Measurements from ENCODE around the gene PRDM2.

The PRDM2 gene

DNA sequence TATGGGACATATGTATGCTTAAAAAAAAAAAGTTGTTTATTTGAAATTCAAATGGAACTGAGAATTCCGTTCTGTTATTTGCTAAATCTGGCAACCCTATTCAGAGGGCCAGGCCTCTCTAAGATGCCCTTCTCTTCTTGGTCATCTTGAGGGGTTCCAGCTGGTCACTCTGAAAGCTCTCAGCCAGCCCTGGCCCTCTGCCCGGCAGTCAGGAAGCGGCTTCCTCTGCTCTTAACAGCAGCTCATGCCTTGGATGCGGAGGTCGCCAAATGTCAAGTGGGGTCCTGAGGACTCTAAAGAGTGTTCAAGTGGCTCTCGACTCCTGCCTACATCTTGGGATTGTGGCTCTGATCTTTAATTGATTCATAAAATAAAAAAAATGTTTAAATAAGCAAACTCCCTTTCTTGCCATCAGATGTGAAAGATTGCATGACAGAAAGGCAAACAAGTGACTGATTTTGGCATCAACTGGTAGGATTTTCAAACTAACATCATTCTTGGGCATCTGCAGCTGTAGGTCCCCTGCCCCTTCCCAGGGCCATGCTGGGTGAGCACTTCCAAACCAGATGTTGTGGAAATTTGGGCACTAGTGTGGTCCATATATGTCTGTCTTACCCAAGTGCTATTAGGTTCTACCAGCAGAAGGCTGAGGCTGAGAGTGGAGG, 130.8 kb downstream of the PRDM2 start:
- Histone ChIP-seq H4K20me1 (no peaks in the 10 kb centered on the region), H3K9ac (no peak overlapping the region), H3K4me2 (no peak overlapping the region), H3K4me3 (no peak overlapping the region), H3K36me3 (no peaks in the 10 kb centered on the region), H3K9me3 (no peaks in the 10 kb centered on the region), H3K4me1 (no peaks in the 10 kb centered on the region), H3K27ac (no peak overlapping the region), H3K27me3 (no peaks in the 10 kb centered on the region)
- no peak for TF ChIP-seq Cebpa-rat (IDR thresholded peaks at IDR 0.05)

DNA sequence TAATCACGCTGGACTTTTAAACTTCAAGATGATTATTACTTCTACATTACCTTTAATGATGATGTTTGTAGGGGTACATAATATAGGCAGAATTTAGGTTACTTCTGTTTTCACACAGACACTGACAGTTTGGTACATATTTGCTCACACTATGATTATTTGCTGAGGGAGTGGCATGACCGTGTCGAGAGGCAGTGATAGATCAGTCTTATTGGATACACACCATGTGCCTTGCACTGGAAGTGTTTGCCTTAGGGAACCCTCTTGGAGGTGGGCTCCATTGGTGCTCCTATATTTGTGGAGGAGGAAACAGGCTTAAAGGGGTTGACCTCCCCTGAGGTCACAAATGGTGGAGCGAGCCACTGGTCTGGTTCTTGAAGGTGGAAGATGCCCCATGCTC, 132.1 kb downstream of the PRDM2 start:
- Histone ChIP-seq H3K27ac (no peak overlapping the region), H4K20me1 (no peaks in the 10 kb centered on the region), H3K4me2 (no peak overlapping the region), H3K27me3 (no peaks in the 10 kb centered on the region), H3K36me3 (no peaks in the 10 kb centered on the region), H3K9me3 (no peaks in the 10 kb centered on the region), H3K9ac (no peak overlapping the region), H3K4me1 (no peaks in the 10 kb centered on the region), H3K4me3 (no peak overlapping the region)
- TF ChIP-seq Cebpa-rat (IDR thresholded peaks at IDR 0.05): no peak

DNA sequence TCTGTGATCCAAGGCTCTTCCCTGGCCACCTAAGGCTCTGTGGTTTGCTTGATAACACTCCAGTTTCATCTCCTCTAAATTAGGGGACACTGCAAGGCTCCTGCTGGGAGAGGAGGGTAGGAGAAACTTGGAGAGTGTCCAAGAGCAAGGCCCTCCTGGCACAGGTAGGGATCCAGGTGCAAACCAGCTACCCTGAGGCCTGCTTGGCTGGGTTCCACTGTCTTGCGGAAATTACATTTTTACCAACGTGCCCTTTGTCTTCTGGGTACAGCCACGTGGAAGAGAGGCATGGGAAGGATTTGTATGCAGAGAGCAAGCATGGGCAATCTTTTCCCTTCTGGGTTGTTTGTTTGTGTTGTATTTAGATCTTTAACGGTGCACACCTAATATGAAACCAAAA, 132.5 kb downstream of the PRDM2 start:
- no peak overlapping the region for H3K9ac ChIP-seq
- H3K27ac ChIP-seq: no peak overlapping the region
- no peaks in the 10 kb centered on the region for H4K20me1 ChIP-seq

DNA sequence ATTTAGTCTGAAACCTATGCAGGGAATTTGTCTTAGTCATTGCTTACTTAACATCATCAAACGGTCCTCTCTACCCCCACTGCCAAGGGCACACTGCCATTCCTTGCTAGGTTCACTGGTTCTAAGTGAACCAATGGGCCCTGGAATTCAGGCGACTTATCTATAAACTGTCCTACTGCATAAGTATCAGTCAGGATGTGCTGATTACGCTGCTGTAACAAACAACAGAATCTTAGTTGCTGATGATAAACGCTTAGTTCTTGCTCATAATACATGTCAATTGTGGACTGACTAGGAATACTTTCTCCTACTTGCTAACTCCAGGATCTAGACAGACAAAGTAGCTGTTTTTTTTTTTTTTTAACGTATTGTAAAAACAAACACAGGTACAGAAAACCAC, 136.1 kb downstream of the PRDM2 start:
- H3K4me2 ChIP-seq: no peak overlapping the region
- H3K9me3 ChIP-seq: no peaks in the 10 kb centered on the region
- H3K9ac ChIP-seq: no peak overlapping the region
- TF ChIP-seq Cebpa-rat (IDR thresholded peaks at IDR 0.05): no peak
- no peaks in the 10 kb centered on the region for H4K20me1 ChIP-seq
- no peaks in the 10 kb centered on the region for H3K27me3 ChIP-seq
- no peak overlapping the region for H3K4me3 ChIP-seq
- H3K27ac ChIP-seq: no peak overlapping the region
- H3K4me1 ChIP-seq: no peaks in the 10 kb centered on the region
- H3K36me3 ChIP-seq: no peaks in the 10 kb centered on the region

More for the DNA sequence above, 132.5 kb downstream of the PRDM2 start:
- no peak for TF ChIP-seq Cebpa-rat (IDR thresholded peaks at IDR 0.05)
- H3K9me3 ChIP-seq: no peaks in the 10 kb centered on the region
- no peak overlapping the region for H3K4me3 ChIP-seq
- H3K4me2 ChIP-seq: no peak overlapping the region
- no peaks in the 10 kb centered on the region for H3K4me1 ChIP-seq
- H3K36me3 ChIP-seq: no peaks in the 10 kb centered on the region
- no peaks in the 10 kb centered on the region for H3K27me3 ChIP-seq

DNA sequence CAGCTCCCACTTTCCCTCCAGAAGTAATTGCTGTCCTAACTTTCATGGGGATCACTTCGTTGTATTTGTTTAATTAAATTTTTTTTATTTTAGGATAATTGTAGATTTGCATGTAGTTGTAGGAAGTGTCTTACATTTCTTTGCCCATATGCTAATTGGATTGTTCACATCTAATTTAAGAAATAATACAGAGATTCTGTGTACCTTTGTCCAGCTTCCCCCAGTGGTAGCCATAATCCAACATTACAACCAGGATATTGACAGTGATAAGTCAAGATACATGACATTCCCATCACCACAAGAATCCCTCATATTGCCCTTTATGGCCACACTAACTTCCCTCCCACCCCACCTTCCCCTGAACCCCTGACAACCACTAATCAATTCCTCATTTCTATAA, 136.6 kb downstream of the PRDM2 start:
- TF ChIP-seq Cebpa-rat (IDR thresholded peaks at IDR 0.05): no peak
- H4K20me1 ChIP-seq: no peaks in the 10 kb centered on the region
- H3K36me3 ChIP-seq: no peaks in the 10 kb centered on the region
- no peaks in the 10 kb centered on the region for H3K27me3 ChIP-seq
- H3K9ac ChIP-seq: no peak overlapping the region
- no peaks in the 10 kb centered on the region for H3K4me1 ChIP-seq
- no peak overlapping the region for H3K27ac ChIP-seq
- H3K4me3 ChIP-seq: no peak overlapping the region
- no peaks in the 10 kb centered on the region for H3K9me3 ChIP-seq
- H3K4me2 ChIP-seq: no peak overlapping the region

DNA sequence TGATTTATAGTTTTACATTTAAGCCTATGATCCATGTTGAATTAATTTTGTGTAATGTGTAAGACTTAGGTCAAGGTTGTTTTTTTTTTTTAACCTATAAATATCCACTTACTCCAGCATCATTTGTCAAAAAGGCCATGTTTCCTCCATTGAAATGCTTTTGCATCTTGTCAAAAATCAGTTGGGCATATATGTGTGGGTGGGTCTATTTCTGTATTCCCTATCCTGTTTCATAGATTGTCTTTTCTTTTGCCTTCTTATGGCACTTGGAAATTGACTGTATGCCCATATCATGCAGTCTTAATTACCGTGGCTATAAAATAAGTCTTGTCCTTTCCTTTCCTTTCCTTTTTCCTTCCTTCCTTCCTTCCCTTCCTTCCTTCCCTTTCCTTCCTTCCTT, 138.2 kb downstream of the PRDM2 start:
- Histone ChIP-seq H3K36me3 (no peaks in the 10 kb centered on the region), H3K27me3 (no peaks in the 10 kb centered on the region), H3K4me1 (no peaks in the 10 kb centered on the region), H4K20me1 (no peaks in the 10 kb centered on the region), H3K9ac (no peak overlapping the region), H3K4me2 (no peak overlapping the region), H3K9me3 (no peaks in the 10 kb centered on the region), H3K27ac (no peak overlapping the region), H3K4me3 (no peak overlapping the region)
- TF ChIP-seq Cebpa-rat (IDR thresholded peaks at IDR 0.05): no peak

DNA sequence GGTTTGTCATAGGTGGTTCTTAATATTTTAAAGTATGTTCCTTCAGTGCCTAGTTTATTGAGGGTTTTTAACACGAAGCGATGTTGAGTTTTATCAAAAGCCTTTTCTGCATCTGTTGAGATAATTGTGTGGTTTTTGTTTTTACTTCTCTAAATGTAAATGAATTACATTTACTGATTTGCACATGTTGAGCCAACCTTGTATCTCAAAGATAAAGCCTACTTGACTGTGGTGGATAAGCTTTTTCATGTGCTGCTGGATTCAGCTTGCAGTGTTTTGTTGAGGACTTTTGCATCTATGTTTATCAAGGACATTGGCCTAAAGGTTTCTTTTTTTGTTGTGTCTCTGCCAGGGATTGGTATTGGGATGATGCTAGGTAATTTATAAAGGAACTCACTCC, 142.5 kb downstream of the PRDM2 start:
- H3K9me3 ChIP-seq: no peaks in the 10 kb centered on the region
- no peak for TF ChIP-seq Cebpa-rat (IDR thresholded peaks at IDR 0.05)
- no peak overlapping the region for H3K4me3 ChIP-seq
- no peak overlapping the region for H3K27ac ChIP-seq
- H3K4me2 ChIP-seq: no peak overlapping the region
- no peaks in the 10 kb centered on the region for H3K36me3 ChIP-seq
- no peaks in the 10 kb centered on the region for H3K27me3 ChIP-seq
- no peaks in the 10 kb centered on the region for H4K20me1 ChIP-seq
- no peaks in the 10 kb centered on the region for H3K4me1 ChIP-seq
- H3K9ac ChIP-seq: no peak overlapping the region

DNA sequence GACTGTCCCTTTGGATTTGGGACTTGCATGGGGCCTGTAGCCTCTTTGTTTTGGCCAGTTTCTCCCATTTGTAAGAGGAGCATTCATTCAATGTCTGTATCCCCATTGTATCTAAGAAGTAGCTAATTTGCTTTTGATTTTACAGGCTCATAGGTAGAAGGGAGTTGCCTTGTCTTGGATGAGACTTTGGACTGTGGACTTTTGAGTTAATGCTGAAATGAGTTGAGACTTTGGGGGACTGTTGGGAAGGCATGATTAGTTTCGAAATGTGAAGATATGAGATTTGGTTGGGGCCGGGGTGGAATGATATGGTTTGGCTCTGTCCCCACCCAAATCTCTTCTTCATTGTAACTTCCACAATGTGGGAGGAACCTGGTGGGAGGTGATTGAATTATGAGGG, 151.7 kb downstream of the PRDM2 start:
- TF ChIP-seq Cebpa-rat (IDR thresholded peaks at IDR 0.05): no peak
- H3K27ac ChIP-seq: no peak overlapping the region
- no peaks in the 10 kb centered on the region for H3K36me3 ChIP-seq

DNA sequence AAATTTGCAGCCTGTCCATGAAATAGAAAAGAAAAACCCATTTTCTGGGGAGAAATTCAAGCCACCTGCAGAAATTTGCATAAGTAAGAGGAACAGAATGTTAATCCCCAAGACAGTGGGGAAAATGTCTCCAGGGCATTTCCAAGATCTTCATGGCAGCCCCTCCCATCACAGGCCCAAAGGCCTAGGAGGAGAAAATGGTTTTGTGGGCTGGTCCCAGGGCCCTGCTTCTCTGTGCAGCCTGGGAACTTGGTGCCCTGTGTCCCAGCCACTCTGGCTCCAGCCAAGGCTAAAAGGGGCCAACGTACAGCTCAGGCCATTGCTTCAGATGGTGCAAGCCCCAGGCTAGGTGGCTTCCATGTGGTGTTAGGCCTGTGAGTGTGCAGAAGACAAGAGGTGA, 155.6 kb downstream of the PRDM2 start:
- Histone ChIP-seq H3K36me3 (no peaks in the 10 kb centered on the region), H3K9me3 (peaks cover 35% of the 10 kb centered on the region), H3K27ac (no peak overlapping the region), H3K27me3 (no peaks in the 10 kb centered on the region), H3K9ac (no peak overlapping the region), H3K4me2 (no peak overlapping the region), H3K4me3 (no peak overlapping the region), H3K4me1 (no peaks in the 10 kb centered on the region), H4K20me1 (no peaks in the 10 kb centered on the region)
- no peak for TF ChIP-seq Cebpa-rat (IDR thresholded peaks at IDR 0.05)

More for the DNA sequence above, 151.7 kb downstream of the PRDM2 start:
- Histone ChIP-seq H3K9me3 (peaks cover 44% of the 10 kb centered on the region), H3K27me3 (no peaks in the 10 kb centered on the region), H4K20me1 (no peaks in the 10 kb centered on the region), H3K4me2 (no peak overlapping the region), H3K4me3 (no peak overlapping the region), H3K4me1 (no peaks in the 10 kb centered on the region), H3K9ac (no peak overlapping the region)

DNA sequence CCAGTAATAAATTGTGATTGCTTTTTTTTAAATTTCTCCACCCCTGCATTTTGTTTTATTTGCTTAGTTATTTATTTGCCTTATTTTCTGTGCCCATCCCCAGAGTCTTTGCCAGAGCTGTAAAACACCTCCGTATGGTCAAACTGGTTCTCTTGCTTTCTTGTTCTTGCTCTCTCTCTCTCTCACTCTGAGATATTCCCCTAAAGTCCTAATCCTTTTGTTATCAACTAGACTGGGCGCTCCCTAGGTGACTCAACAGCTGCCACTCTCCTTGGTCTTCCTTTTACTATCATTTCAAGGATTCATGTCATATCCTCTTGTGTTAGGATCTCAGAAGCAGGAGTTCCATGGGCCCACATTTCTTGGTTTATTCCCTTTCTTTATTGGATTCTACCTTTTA, 160.0 kb downstream of the PRDM2 start:
- Histone ChIP-seq H3K36me3 (no peaks in the 10 kb centered on the region), H3K4me2 (no peak overlapping the region), H3K9ac (no peak overlapping the region), H3K4me1 (no peaks in the 10 kb centered on the region), H3K27me3 (no peaks in the 10 kb centered on the region), H3K27ac (no peak overlapping the region), H3K4me3 (no peak overlapping the region), H3K9me3 (peaks cover 30% of the 10 kb centered on the region), H4K20me1 (no peaks in the 10 kb centered on the region)
- no peak for TF ChIP-seq Cebpa-rat (IDR thresholded peaks at IDR 0.05)

DNA sequence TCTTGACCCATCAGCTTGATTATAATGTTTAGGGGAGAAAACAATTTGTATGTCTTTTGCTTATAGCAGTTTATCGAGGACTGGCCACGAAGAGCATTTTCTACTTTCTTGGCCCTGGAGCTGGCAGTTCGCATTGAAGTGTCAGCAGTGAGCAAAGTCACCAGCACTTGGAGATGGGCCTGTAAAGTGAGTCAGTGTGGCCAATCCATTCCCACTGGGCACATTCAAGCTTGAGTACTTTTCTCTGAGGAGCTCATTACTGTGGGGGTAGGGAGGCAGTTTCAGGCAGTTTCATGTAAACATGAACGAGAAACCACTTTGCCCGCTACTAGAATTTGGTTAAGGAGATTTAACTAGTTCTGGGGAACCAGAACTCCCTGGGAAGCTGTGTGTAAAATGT, 164.8 kb downstream of the PRDM2 start:
- H3K4me3 ChIP-seq: no peak overlapping the region
- H3K4me2 ChIP-seq: no peak overlapping the region
- no peaks in the 10 kb centered on the region for H4K20me1 ChIP-seq
- H3K4me1 ChIP-seq: no peaks in the 10 kb centered on the region
- H3K36me3 ChIP-seq: no peaks in the 10 kb centered on the region
- TF ChIP-seq Cebpa-rat (IDR thresholded peaks at IDR 0.05): no peak
- H3K9ac ChIP-seq: no peak overlapping the region
- H3K27ac ChIP-seq: no peak overlapping the region
- H3K27me3 ChIP-seq: no peaks in the 10 kb centered on the region
- no peaks in the 10 kb centered on the region for H3K9me3 ChIP-seq

Measured in BLaER1 (cell line).